GM21367 (cell line): ENCODE results near the gene EPN2.

Experiments
- ATAC-seq: cut with Tn5 transposase; IDR thresholded peaks from one replicate; pipeline ENCODE4 v1.9.1; 2021; ENCODE audit not compliant: unreplicated experiment

EPN2 gene

GRCh38 chr17:19309701-19310100 lies 72.5 kb downstream of the EPN2 start:
- ATAC-seq = no peak

DNA sequence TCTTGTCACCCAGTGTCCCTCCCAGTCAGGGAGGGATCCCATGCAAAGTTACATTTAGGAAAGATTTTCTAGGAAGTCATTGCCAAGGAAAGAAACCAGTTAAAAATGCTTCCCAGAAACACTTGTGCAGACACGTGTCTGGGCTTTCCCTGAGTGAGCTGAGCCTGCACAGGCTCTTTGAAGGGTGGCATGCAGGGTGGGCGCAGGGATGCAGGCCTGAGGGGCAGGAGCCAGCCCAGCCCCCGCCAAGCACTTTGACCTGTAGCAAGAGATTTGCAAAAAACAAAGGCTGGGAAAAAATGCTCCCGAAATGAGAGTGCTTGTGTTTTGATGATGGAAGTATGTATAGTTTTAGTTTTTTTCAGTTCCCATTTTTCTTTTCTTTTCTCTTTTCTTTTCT lies 73.0 kb downstream of the EPN2 start:
- ATAC-seq = no peak

DNA sequence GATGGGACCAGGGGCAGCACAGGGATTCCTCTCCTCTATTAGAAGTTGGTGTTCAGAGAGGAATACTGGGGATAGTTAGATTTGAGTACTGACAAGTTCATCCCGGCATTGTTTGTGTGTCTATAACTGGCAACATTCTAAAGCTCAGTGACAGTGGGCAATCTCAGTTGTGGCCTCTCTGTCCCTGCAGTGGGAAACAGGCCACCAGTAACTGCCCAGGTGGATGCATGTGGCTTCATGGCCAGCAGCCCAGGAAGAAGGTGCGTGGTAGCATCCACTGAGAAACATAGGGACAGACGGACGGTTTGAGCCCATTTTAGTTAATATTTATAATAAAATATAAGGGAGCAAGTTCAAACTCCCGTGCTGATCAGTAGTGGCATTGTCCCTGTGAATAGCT lies 73.8 kb downstream of the EPN2 start:
- ATAC-seq = no peak

DNA sequence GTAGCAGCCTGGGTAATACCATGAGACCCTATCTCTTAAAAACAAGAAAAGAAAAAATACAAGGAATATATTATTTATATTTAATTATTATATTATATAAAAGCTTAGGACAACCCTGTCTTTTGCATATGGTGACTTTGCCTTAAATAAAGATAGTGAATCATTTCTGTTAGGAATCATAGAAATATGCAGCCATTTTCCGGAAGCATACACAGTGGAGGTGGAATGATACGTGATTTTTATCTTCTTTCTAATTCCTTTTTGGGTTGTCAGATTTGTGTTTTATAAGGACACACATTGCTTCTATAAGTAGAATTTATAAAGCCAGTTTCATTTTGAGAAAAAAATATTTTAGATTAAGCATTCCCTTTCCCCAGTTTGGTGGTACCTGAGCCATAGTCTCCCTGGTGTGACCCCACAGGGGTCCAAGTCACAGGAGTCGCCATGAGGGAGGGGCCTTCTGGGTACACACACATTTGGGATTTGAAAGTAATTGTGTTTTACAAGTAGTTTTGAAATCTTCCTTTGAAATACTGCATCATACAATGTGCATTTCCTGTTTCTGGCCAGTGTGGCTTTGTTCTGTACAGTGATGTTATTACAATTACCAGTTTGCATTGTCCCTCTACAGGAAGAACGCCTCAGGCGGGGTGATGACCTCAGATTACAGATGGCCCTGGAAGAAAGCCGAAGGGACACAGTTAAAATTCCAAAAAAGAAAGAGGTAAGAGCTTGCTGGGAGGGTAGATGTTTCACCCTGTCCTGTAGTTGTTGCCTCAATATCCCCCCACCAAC lies 74.5 kb downstream of the EPN2 start:
- no peak for ATAC-seq

- ATAC-seq = no peak
Measured at GRCh38 chr17:19312406-19312805, 75.2 kb downstream of the EPN2 start.

GRCh38 chr17:19313066-19313745 lies 76.0 kb downstream of the EPN2 start:
- no peak for ATAC-seq

GRCh38 chr17:19313746-19314651 lies 76.8 kb downstream of the EPN2 start:
- ATAC-seq = no peak

GRCh38 chr17:19315104-19315503 lies 77.9 kb downstream of the EPN2 start:
- no peak for ATAC-seq

DNA sequence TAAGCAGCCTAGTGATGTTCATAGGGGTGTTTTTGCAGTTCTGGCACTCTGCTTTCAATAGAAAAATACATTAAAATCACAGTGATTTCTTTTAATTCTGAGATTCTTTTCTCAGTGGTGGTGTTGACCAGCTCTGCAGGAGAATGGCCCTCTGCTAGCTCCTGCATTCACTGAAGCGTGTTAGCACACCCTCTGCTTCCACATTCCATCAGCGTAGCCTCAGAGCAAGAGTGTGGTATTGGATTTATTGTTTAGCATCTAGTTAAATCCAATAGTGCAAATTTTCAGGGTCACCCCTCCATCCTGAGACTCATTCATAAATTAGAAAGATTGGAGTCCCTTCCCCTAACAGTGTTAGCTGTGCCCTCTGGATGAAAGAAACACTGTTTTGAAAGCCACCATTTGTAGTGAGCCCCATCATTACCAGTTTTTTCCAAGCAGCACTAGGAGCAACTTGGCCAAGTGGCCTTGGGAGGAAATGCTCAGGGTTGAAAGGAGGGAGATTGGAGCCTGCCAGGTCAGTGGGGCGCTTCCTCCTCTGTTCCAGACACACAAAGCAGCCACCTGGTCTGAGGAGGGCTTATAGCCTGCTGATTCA lies 79.7 kb downstream of the EPN2 start:
- ATAC-seq = no peak

DNA sequence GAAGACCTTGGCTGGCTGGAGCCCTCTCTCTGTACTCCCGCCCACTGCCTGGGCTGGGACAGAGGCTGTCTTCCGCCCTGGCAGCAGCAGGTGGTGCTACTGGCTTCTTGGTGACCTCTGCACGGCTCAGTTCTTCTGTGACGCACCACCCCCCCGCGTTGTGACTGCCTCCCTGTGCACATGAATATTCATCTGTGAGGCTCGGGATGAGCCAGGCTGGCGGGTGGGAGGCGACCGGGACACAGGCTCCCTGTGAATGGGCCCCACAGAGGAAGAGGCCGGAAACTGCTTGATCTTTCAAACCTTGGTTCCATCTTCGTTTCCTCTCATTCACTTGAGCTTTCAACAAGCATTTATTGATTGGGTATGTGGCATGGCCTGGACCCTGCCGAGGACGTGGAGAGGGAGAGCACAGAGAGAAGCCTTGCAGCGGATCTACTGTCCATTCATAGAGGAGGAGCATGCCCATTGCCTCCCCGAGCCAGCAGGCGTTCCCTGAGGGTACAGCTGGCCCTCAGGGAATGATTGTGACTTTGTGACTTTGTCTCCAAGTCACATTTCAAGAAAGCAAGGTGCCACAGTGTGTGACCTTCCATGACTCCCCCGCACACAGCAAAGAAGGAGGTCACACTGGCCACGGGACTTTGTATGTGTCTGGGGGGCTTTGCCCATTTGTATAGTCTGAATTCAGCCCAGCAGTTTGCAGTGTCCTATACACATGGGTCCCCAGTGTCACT lies 80.4 kb downstream of the EPN2 start:
- ATAC-seq = no peak

DNA sequence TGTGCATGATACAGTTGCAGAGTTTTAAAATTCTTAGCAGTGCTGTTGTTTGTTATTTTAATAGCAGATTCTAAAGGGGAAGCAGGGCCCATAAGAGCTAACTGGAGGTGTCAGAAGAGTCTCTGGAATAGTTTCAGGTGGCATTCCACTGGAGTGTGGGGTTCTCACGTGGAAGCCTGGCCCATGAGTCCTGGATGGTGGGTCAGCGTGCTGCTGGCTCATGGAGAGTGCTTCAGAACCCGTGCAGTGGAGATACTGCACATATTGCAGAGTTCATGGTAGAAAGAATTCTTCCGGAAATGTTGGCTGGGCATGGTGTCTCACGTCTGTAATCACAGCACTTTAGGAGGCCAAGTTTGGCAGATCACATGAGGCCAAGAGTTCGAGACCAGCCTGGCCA lies 81.4 kb downstream of the EPN2 start:
- no peak for ATAC-seq

GRCh38 chr17:19319771-19320505 lies 82.8 kb downstream of the EPN2 start:
- no peak for ATAC-seq

GRCh38 chr17:19320876-19321275 lies 83.7 kb downstream of the EPN2 start:
- ATAC-seq = no peak

DNA sequence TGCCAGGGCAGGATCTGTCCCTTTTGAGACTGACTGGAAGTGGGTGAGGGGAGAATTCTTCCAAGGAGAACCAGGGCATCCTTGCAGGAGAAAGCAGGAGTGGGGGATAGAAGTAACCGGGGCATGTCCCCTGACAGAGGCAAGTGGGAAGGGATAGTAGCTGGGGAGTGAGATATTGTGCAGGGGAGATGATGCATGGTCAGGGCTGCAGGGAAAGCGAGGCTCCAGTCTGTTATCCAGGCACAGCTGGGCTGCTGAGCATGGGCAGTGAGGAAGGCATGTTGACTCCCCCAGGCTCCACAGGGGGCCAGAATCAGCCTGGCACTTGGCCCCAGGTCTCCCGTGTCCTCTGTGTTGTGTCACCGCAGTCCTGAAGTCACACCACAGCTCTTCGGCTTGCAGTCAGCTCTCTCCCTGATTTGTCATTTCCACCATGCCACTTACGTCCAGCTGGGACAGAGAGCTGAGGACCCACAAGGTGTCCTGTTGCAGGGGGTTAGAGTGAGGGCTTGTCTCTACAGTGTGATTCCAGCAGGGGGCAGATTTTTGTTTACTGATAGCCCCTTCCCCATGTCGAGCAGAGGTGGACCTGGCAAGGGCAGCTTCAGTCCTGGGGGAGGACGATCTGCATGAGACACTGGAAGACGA lies 84.4 kb downstream of the EPN2 start:
- no peak for ATAC-seq

DNA sequence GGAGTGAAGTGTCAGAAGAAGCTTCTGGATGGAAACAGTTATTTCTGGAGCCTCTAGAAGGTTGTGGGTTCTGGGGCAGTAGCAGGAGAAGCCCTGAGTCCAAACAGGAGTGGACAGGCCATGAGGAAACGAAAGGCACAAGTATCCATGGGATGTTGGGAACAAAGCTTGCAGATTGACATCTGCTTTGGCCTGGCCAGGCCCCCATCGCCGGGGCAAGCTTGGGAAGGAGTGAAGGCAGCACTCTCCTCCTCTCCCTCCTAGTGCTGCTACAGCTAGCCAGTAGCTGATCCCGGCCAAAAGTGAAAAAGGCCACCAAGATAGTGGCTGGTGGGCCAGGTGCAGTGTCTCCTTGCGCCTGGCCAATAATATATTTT lies 85.0 kb downstream of the EPN2 start:
- ATAC-seq = no peak

GRCh38 chr17:19322861-19323260 lies 85.7 kb downstream of the EPN2 start:
- no peak for ATAC-seq

GRCh38 chr17:19325542-19325941 lies 88.4 kb downstream of the EPN2 start:
- ATAC-seq = no peak

GRCh38 chr17:19327031-19327783 lies 90.0 kb downstream of the EPN2 start:
- ATAC-seq = no peak
